Endothelial cell of umbilical vein (primary cell): ENCODE data around the gene ZSCAN20. TPM values are rescaled to one million over a fixed set of nuclear protein-coding genes. Genes with fewer than 3 reads are reported as not detected.

Experiments
- BruUV-seq: library from RNA; stranded (reverse); fragments of 400-500 nt; replicated peaks from 2 replicates; lab custom pipeline; 2021; lab: Mats Ljungman, UMichigan
- CTCF ChIA-PET: fragments of 300-600, 350-600 bp; sonication (Branson Sonifier 250); formaldehyde crosslinking; loops from one replicate; lab custom pipeline; 2021; ENCODE audit warnings: antibody characterized with exemption, inconsistent platforms; lab: Charles Lee
- POLR2A ChIA-PET: fragments of 300-600, 350-600 bp; sonication (Branson Sonifier 250); formaldehyde crosslinking; loops from one replicate; lab custom pipeline; 2021; ENCODE audit warnings: antibody characterized with exemption, inconsistent platforms; lab: Charles Lee
- DNase-seq: peaks from one replicate; pipeline ENCODE4 v3.0.0-alpha.2; 2011; ENCODE audit warnings: low read depth, low spot score
- FAIRE-seq: peaks from 2 replicates; lab custom pipeline; 2011; peaks lifted over from hg19 to GRCh38; lab: Jason Lieb, UNC
- H2AFZ ChIP-seq: 2 replicates; pipeline ENCODE4 v1.6.0; 2012; ENCODE audit warnings: low read depth, low read length, control low read depth, inconsistent platforms
- H3K27ac ChIP-seq: 2 replicates; pipeline ENCODE4 v1.5.1; 2011; ENCODE audit warnings: low read depth, mild to moderate bottlenecking, control low read depth, low read length, moderate library complexity; ENCODE audit not compliant: insufficient read depth
- H3K27me3 ChIP-seq, 2 experiments: 2 replicates each; pipeline versions ENCODE4 v1.6.0 to v1.6.1; 2011; ENCODE audit warnings: low read length in 2 of 2, mixed read lengths in 1 of 2; ENCODE audit not compliant: control insufficient read depth in 2 of 2, insufficient read depth in 2 of 2
- H3K36me3 ChIP-seq, 2 experiments: 2 replicates in 1 of 2; 3 replicates in 1 of 2; pipeline ENCODE4 v1.5.1; 2011; ENCODE audit warnings: low read length in 2 of 2, mild to moderate bottlenecking in 1 of 2, moderate library complexity in 1 of 2; ENCODE audit not compliant: control insufficient read depth in 2 of 2, insufficient read depth in 2 of 2; ENCODE audit errors: extremely low read depth in 1 of 2
- H3K4me1 ChIP-seq: 3 replicates; pipeline ENCODE4 v1.5.1; 2011; ENCODE audit warnings: mild to moderate bottlenecking, low read length; ENCODE audit not compliant: control insufficient read depth, insufficient read depth; ENCODE audit errors: extremely low read depth
- H3K4me2 ChIP-seq: 2 replicates; pipeline ENCODE4 v1.6.1; 2011; ENCODE audit warnings: low read length, control low read depth, mixed read lengths; ENCODE audit not compliant: insufficient read depth
- H3K4me3 ChIP-seq, 3 experiments: fragments of 200-600 bp in 1 of 3; sonication (generic), shearing (Covaris generic) in 1 of 3; replicated peaks in 1 of 3; 2 replicates each; pipeline ENCODE4 v1.5.1; 2011 to 2016; ENCODE audit warnings: control low read depth in 3 of 3, low read length in 3 of 3, mild to moderate bottlenecking in 2 of 3, inconsistent platforms in 1 of 3, low read depth in 1 of 3, moderate library complexity in 1 of 3; ENCODE audit not compliant: insufficient read depth in 1 of 3
- H3K79me2 ChIP-seq: 2 replicates; pipeline ENCODE4 v1.6.0; 2012; ENCODE audit warnings: low read length, inconsistent platforms; ENCODE audit not compliant: control insufficient read depth, insufficient read depth
- H3K9ac ChIP-seq: replicated peaks from 2 replicates; pipeline ENCODE3; 2011; ENCODE audit warnings: low read length, control low read depth; ENCODE audit not compliant: insufficient read depth; ENCODE audit errors: extremely low read depth
- H3K9me1 ChIP-seq: replicated peaks from 3 replicates; pipeline ENCODE4 v1.6.0; 2011; ENCODE audit warnings: mild to moderate bottlenecking, low read length; ENCODE audit not compliant: control insufficient read depth, insufficient read depth; ENCODE audit errors: extremely low read depth
- H3K9me3 ChIP-seq: replicated peaks from 2 replicates; pipeline ENCODE4 v1.5.1; 2012; ENCODE audit warnings: low read length, inconsistent platforms; ENCODE audit not compliant: control insufficient read depth, insufficient read depth
- H4K20me1 ChIP-seq: replicated peaks from 2 replicates; pipeline ENCODE3; 2011; ENCODE audit warnings: mild to moderate bottlenecking, low read length; ENCODE audit not compliant: control insufficient read depth, insufficient read depth; ENCODE audit errors: extremely low read depth
- CTCF ChIP-seq, 2 donors: IDR thresholded peaks; 1 replicate in 1 of 2; 2 replicates in 1 of 2; pipeline ENCODE4 v1.5.1; 2011; ENCODE audit warnings: low read length in 2 of 2, mild to moderate bottlenecking in 2 of 2, moderate library complexity in 2 of 2, control low read depth in 1 of 2, inconsistent platforms in 1 of 2, low read depth in 1 of 2; ENCODE audit not compliant: insufficient read depth in 1 of 2; ENCODE audit errors: extremely low read depth in 1 of 2
- EZH2 ChIP-seq: IDR thresholded peaks from 2 replicates; pipeline ENCODE4 v1.6.1; 2012; ENCODE audit warnings: borderline replicate concordance, low read depth, mild to moderate bottlenecking, moderate library complexity, low read length, inconsistent platforms; ENCODE audit not compliant: severe bottlenecking
- FOS ChIP-seq: IDR thresholded peaks from 2 replicates; pipeline ENCODE4 v1.6.1; 2011; ENCODE audit warnings: mild to moderate bottlenecking, low read length, moderate library complexity, borderline replicate concordance; ENCODE audit not compliant: insufficient read depth
- GATA2 ChIP-seq: IDR thresholded peaks from 2 replicates; pipeline ENCODE4 v1.7.0; 2011; ENCODE audit warnings: low read depth, mild to moderate bottlenecking, moderate library complexity, mixed read lengths, low read length; ENCODE audit not compliant: insufficient read length, insufficient read depth
- JUN ChIP-seq: IDR thresholded peaks from 2 replicates; pipeline ENCODE4 v1.6.1; 2011; ENCODE audit warnings: borderline replicate concordance, low read depth; ENCODE audit not compliant: insufficient read length, insufficient read depth
- MAX ChIP-seq: IDR thresholded peaks from 2 replicates; pipeline ENCODE4 v1.6.1; 2011; ENCODE audit not compliant: insufficient read depth, insufficient read length
- MYC ChIP-seq: IDR thresholded peaks from one replicate; pipeline ENCODE4 v1.6.1; 2011; ENCODE audit warnings: mild to moderate bottlenecking, low read depth, low read length
- POLR2A ChIP-seq: IDR thresholded peaks from 2 replicates; pipeline ENCODE4 v1.6.1; 2012; ENCODE audit warnings: low read depth, mild to moderate bottlenecking, control low read depth, low read length
- POLR2AphosphoS5 ChIP-seq: IDR thresholded peaks from 2 replicates; pipeline ENCODE4 v1.6.1; 2012; ENCODE audit warnings: low read depth, mild to moderate bottlenecking, control low read depth, low read length, moderate library complexity; ENCODE audit not compliant: insufficient read depth
- dilution Hi-C: fragments of 300-500 bp; cut with MboI; formaldehyde crosslinking; loops from one replicate; pipeline ENCODE4 v1.15.0; 2019; ENCODE audit warnings: low sequenced_read_pairs; ENCODE audit not compliant: extremely low pct_ligation_motif_present
- intact Hi-C: fragments of 100-400 bp; cut with micrococcal nuclease; formaldehyde crosslinking; loops from one replicate; pipeline ENCODE4 v1.10.0; 2022
- polyA plus RNA-seq, 4 experiments: library from polyadenylated mRNA; depleted of rRNA in 3 of 4; stranded (reverse) in 3 of 4; unstranded in 1 of 4; fragments of >200 nt; gene quantifications; 2 replicates each; pipeline versions ENCODE4 v1.2.1 to v1.2.3, GENCODE V29; 2011 to 2012; ENCODE audit warnings: missing spikeins in 1 of 4
- total RNA-seq: library from RNA; stranded (reverse); gene quantifications from 2 replicates; pipeline ENCODE4 v1.2.3, GENCODE V29; 2021

Gene ZSCAN20
- total and polyA plus RNA-seq, 2 donors (not counting 3 experiments of a cell fraction or from before 2014, with no cell fraction given): 1.2 to 5.8 TPM

GRCh38 chr1:33438364-33439160, 33.9 kb upstream of the ZSCAN20 start:
- POLR2A ChIA-PET: no interaction called here
- DNase-seq (no peak), FAIRE-seq (no peak)
- H3K9me3 ChIP-seq: no peaks in the 10 kb centered on the region
- no peak overlapping the region for H3K9ac ChIP-seq
- intact Hi-C loops (no loop called here), dilution Hi-C loops (no loop called here)
- CTCF ChIA-PET: interaction anchor here (1.0 kb wide), 1 partner anchor 18 kb away, joined by 4 read pairs; no protein-coding TSS in a partner anchor
- H3K36me3 ChIP-seq: no peaks in the 10 kb centered on the region
- no peaks in the 10 kb centered on the region for H4K20me1 ChIP-seq
- BruUV-seq: no TSS peak
- TF ChIP-seq MYC (no peak), POLR2A (no peak), POLR2AphosphoS5 (no peak), FOS (no peak), MAX (no peak), GATA2 (no peak), JUN (no peak), EZH2 (no peak), CTCF (IDR thresholded peaks at IDR 0.05; ENCODE audit: extremely low read depth in 1 of 2, insufficient read depth in 1 of 2, low read depth in 1 of 2, low read length in 2 of 2) (no peak)
- no peak overlapping the region for H3K27ac ChIP-seq
- no peaks in the 10 kb centered on the region for H3K79me2 ChIP-seq
- H2AFZ ChIP-seq: no peak overlapping the region
- peaks cover 24% of the 10 kb centered on the region for H3K4me1 ChIP-seq
- H3K4me2 ChIP-seq: no peak overlapping the region
- H3K9me1 ChIP-seq: no peaks in the 10 kb centered on the region
- H3K27me3 ChIP-seq: no peaks in the 10 kb centered on the region
- no peak overlapping the region for H3K4me3 ChIP-seq
